NCI-H2171 (cell line): ENCODE results near the gene TSPEAR.

Source experiments
- DNase-seq: peaks from one replicate; lab custom pipeline; 2025; lab: John Stamatoyannopoulos, UW

The TSPEAR gene

DNA sequence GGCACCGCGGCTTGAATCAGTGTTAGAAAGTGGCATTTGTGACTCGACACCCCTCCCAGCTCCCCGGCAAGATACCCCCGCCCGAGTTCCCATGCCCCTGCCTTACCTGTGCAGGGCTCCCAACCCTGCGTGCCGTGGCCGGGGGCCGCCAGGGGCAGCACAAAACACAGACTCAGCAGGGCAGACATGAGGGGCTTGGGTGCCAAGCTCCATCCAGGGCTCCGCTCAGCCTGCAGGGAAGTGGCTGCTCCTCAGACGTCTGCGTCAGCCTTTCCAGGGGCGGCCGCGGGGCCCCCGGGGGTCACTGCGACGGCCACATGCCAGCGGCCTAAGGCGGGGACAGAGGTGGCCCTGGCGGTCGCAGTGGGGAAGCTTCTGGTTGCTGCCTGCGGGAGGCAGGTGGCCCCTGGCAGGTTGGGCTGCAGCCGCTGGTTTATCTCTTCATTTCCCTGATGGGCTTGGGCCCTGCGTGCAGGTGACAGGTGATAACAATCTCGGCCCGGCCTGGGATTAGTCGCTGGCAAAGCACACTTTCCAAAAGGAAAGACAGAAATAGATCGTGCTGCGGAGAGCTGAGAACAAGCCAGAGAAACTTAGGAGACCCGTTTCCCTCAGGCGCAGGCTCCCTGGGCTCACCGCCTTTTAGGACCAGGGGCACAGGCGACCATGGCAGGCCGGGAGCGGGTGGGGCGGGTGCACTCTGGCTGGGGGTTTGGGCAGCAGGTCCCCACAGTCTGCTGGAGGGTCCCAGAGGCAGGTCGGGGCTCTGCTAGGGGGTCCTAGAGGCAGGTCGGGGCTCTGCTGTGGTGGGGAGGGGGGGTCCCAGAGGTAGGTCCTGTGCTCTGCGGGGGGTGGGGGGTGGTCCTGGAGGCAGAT lies at the start of gene TSPEAR:
TSPEAR (minus strand) TSS at position 246 of the 876 bp plus-strand sequence; CDS start at position 188, 58 bp downstream.
- DNase-seq, result peak; percentile 22

- no peak for DNase-seq
These were observed 49.0 kb upstream of the TSPEAR start for GRCh38 chr21:44760376-44760775.

DNA sequence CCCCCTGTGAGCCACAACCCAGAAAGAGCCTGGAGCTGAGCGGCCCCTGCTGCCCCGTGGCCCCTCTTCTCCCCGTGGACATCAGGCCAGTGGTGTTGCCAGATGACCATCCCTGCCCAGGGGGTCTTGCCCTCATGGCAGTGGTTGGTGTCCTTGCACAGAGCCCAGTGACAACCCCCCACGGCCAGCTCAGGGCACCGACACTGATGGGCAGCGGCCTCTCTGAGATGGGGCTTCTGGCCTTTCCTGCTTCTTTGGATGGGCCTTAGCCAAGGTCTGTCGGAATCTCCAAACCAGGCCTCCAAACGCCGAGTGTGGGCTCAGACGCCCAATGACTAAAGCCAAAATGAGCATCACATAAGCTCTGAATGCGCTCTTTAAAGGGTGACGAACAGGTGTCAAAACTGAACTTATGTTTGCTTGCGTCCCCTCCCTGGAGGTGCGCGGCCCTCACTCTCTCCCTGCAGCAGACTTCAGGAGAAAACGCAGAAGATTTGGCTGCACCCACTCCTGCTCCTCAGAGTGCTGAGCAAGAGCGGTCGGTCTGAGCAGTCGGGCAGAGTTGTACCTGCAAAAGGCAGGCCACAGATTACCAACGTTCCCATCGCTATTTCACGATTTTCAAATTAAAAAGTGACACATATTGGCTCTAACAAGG lies 48.4 kb upstream of the TSPEAR start:
- no peak for DNase-seq

DNA sequence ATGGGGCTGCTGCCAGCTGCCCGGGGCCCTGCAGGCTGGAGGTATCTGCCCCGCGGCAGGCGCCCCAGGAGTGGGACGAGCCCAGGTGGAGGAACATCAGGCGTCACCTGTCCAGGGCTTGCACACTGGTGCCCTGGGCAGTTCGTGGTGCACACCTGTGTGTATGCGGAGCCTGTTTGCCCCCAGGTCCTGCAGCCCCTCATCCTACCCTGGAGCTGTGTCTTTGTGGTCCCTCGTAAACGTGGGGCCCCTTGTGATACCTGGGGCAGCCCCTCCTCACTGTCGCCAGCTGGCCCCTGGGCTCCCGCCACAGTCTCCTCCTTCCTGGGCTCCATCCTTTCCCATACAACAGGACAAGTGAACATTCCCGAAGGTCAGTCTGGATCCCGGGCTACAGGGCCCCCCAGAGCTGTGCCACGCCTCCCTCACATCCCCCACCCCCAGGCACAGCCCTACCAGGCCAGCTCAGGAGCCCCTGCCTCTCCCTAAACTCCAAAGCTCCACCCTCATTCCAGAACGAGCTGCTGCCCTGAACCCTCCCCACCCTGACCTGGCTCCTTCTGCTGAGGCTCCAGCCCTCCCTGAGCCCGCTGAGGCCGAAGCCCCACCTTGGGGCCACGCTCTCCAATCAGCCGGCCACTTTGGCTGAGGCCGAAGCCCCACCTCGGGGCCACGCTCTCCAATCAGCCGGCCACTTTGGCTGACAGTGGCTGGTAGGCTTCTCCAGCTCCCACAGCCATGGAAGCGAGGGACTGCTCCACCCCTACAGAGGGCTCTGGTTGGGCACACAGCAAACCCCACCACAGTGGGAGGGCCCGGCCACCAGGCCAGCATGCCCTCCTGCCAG lies 47.6 kb upstream of the TSPEAR start:
- no peak for DNase-seq

GRCh38 chr21:44758141-44758561 lies 46.8 kb upstream of the TSPEAR start:
- DNase-seq, result no peak

DNA sequence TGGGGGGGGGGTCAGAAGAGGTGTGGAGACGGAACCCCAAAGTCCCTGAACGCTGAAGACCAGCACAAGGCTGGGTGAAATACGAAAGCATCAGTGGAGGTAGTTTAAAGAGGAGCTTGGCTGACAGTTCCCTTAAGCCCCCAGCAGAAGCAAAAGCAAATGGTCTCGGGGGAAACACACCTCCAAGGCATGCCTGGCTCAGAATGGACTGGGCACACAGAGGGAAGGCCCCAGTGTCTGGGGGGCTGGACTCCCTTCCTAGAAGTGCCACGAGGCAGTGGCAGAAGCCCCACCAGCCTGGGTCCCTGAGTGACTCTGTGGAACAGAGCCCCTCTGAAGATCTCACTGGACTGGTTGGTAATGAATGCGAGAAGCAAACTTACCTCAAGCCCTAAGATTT lies 46.4 kb upstream of the TSPEAR start:
- DNase-seq, result no peak

GRCh38 chr21:44756423-44757185 lies 45.2 kb upstream of the TSPEAR start:
- no peak for DNase-seq

DNA sequence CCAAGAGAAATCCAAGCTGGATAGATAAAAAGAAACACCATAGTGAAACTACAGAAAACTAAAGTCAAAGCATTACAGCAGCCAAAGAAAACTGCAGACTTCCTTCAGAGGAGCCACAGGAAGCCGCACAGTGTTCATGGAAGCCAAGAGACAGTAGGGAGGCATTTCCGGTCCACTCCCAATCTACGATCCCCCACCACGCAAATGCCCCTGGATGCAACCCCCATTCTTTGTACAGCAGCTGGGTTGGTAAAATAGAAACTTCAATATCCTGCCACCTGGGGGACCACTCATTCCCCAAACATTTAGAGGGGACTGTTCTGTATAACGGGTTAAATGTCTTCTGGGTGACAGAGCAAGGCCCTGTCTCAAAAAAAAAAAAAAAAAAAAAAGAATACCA lies 43.9 kb upstream of the TSPEAR start:
- DNase-seq, result no peak

DNA sequence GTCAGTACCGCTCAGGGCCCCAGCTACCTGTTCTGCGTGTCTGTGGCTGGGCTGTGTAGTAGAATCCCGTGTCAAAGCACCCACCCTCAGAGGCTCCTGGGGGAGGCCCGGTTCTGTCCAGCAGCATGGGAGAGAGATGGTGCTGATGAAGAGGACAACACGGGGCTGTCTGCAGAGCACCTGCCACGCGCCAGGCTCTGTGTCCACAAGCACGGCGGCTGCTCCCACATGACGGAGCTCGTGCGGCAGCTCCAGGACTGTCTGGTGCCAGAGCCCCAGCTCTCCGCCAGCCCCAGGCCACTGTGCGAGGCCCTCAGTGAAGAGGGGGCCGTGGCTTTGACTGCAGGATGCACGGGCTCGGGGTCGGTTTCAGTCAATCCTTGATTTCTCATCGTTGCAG lies 42.0 kb upstream of the TSPEAR start:
- DNase-seq, result no peak

- no peak for DNase-seq
These were observed 41.4 kb upstream of the TSPEAR start for GRCh38 chr21:44752671-44753235.

GRCh38 chr21:44751799-44752636 lies 40.6 kb upstream of the TSPEAR start:
- no peak for DNase-seq

GRCh38 chr21:44751186-44751798 lies 39.9 kb upstream of the TSPEAR start:
- DNase-seq, result no peak

DNA sequence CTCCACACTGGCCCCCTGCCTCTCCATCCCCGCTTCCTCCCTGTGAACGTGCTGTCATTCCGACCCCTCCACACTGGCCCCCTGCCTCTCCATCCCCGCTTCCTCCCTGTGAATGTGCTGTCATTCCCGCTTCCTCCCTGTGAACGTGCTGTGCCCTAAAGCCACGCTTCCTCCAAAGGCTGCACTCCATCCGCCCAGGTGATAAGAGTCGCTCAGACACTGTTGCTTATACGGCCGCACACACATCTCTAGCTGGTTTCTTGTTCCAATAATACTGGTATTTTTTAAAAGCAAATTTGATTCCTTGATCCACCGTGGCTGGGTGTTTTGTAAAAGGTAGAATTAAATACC lies 39.3 kb upstream of the TSPEAR start:
- no peak for DNase-seq

DNA sequence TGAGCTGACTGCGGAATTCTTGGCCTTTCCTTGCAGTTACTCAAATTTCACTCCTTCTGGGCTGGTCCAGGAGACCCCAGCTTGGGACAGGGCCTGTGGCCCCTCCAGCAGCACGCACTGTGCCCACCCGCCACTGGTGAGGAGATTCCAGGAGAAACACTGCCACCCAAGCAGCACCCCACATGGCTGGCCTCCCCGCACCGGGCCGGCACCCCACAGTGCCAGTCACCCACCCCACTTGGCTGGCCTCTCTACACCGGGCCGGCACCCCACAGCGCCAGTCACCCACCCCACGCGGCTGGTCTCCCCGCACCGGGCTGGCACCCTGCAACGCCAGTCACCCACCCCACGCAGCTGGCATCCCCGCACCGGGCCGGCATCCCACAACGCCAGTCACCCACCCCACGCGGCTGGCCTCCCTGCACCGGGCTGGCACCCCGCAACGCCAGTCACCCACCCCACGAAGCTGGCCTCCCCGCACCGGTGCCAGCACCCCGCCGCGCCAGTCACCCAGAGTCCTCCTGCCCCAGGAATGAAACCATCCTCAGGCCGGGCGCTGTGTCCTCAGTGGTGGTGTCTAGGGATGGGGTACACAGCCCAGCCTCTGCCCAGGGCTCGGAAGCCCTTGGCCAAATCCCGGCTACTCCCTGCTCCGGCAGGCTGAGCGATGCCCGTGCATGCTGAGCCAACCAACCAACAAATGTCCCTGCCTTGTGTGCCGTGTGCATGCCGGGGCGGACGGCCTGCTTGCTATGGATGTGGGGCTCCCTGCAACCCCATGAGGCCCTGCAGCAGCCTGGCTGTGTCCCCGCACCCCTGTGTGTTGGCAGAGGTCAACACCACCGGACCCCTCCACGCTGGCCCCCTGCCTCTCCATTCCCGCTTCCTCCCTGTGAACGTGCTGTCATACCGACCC lies 38.6 kb upstream of the TSPEAR start:
- DNase-seq, result no peak

DNA sequence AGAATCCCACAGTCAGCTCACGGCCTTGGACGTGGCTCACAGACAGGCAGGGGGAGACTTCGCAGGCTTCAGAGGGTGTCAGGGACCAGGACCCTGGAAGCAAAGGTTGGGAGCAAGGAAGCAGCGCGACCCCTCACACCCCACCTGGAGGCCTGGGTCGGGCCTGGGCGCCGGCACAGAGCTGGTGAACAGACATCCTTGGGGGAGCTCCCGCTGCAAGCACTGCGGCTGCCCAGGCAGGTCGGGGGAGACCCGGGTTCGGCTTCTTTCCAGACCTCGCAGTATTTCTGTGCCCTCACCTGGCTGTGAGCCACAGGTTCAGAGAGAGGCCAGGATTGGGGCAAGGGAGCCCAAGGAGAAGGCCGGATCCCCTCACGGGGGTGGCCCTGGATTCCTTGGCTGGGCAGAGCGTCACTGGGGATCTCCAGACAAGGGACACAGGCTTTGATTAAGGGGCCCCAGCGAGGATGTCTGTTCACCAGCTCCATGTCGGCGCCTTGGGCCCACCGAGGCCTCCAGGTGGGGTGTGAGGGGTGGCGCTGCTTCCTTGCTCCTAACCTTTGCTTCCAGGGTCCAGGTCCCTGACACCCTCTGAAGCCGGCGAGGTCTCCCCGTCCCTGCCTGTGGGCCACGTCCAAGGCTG lies 37.9 kb upstream of the TSPEAR start:
- DNase-seq, result no peak

DNA sequence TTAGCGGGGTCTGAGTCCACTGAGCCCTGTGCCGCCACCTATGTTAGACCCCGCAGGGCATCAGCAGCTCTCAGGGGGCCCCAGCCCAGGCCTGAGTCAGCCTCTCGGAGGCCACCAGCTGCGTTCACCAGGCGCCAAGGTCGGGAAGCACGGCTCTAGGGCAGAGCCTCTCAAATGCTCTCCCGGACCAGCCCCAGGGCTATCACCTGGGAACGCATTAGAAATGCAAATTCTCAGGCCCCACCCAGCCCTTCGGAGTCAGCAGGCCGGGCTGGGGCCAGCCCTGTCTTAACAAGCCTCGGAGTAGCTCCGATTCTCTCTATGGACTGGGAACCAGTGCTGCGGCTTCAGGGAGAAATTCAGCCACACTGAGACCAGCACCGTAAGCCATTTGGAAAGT lies 37.2 kb upstream of the TSPEAR start:
- no peak for DNase-seq

DNA sequence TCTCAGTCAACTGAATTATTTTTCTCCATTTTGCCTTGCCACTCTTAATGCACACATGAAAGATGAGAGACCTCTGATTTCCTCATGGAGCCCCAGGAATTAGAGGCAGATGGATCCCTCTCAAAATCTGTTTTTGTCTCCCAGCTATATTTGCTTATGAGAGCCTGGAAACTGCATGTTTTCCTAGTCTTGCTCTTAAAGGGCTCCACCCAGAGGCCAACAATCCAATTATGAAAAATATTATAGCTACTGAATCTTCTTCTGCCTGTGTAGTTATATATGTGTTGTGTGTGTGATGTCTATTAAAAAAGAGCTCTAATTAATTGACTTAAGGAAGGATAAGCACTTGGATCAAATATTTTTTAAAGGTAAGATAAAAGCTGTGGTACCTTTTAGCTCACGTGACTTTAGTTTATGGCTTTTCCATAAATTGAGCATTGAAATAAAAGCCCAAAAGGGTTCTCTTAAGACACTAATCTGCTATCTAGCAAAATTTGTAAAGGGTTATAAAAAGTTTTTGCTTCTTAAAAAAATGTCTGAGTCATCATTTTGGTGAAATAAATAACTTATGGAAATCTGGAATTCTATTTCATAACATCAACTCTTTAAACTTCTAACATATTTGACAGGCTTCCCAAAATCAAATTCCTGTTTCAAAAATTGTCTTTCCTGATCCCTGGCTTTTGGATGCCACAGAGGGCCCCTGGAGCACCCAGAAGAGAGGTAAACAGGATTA lies 31.2 kb upstream of the TSPEAR start:
- peak; percentile 50 for DNase-seq

GRCh38 chr21:44741921-44742320 lies 30.5 kb upstream of the TSPEAR start:
- DNase-seq, result no peak
